HepG2 (cell line): ENCODE measurements around the gene CEBPA. TPM values are rescaled to one million over a fixed set of nuclear protein-coding genes. Genes with fewer than 3 reads are reported as not detected.

ENCODE experiments used
- ATAC-seq: fragments of 200-7000 bp; cut with Tn5 transposase; 3 replicates; pipeline ENCODE4 v1.9.1; 2020; ENCODE audit warnings: mild to moderate bottlenecking, moderate library complexity
- BruUV-seq: library from RNA; stranded (reverse); fragments of 400-500 nt; replicated peaks from 2 replicates; lab custom pipeline; 2021; lab: Mats Ljungman, UMichigan
- CTCF ChIA-PET: fragments of 300-600 bp; formaldehyde crosslinking; extraction: SDS; loops from one replicate; lab custom pipeline; 2021; ENCODE audit warnings: low total read pairs, inconsistent platforms, low intra/inter-chr PET ratio; lab: Yijun Ruan, JAX
- POLR2A ChIA-PET: fragments of 350-600 bp; sonication (Branson Sonifier 250); formaldehyde crosslinking; loops from one replicate; lab custom pipeline; 2020; ENCODE audit warnings: antibody characterized with exemption, inconsistent platforms; lab: Yijun Ruan, JAX
- DNase-seq: peaks from one replicate; pipeline ENCODE4 v3.0.0-alpha.2; 2015; ENCODE audit warnings: low spot score
- FAIRE-seq: peaks from 3 replicates; lab custom pipeline; 2011; peaks lifted over from hg19 to GRCh38; lab: Jason Lieb, UNC
- H2AFZ ChIP-seq: one replicate; pipeline ENCODE4 v1.6.1; 2011; ENCODE audit warnings: low read length, inconsistent platforms
- H3K27ac ChIP-seq: fragments of 300-600 bp; 3 replicates; pipeline ENCODE4 v1.8.0; 2011; ENCODE audit warnings: mixed run types, mild to moderate bottlenecking, mixed read lengths, low read length, inconsistent platforms; ENCODE audit not compliant: insufficient read depth; ENCODE audit errors: extremely low read length
- H3K27me3 ChIP-seq, 2 experiments: fragments of 200-600 bp in 1 of 2; 2 replicates in 1 of 2; 3 replicates in 1 of 2; pipeline versions ENCODE4 v1.6.0 to v1.8.0; 2011; ENCODE audit warnings: low read length in 2 of 2, mild to moderate bottlenecking in 2 of 2, moderate library complexity in 2 of 2, inconsistent platforms in 1 of 2; ENCODE audit not compliant: insufficient read depth in 2 of 2, control insufficient read depth in 1 of 2
- H3K36me3 ChIP-seq, 2 experiments: fragments of 200-600 bp in 1 of 2; replicated peaks in 1 of 2; 2 replicates in 1 of 2; 3 replicates in 1 of 2; pipeline versions ENCODE4 v1.5.1 to v1.8.0; 2011; ENCODE audit warnings: low read length in 2 of 2, inconsistent platforms in 1 of 2; ENCODE audit not compliant: insufficient read depth in 2 of 2, control insufficient read depth in 1 of 2
- H3K4me1 ChIP-seq: 2 replicates; pipeline ENCODE4 v1.5.1; 2012; ENCODE audit warnings: low read length, inconsistent platforms; ENCODE audit not compliant: insufficient read depth
- H3K4me2 ChIP-seq: 2 replicates; pipeline ENCODE4 v1.6.0; 2011; ENCODE audit warnings: low read depth, low read length, inconsistent platforms
- H3K4me3 ChIP-seq, 3 experiments: fragments of 200-600 bp in 1 of 3; sonication (generic), shearing (Covaris generic) in 1 of 3; replicated peaks in 1 of 3; 2 replicates each; pipeline ENCODE4 v1.5.1; 2011 to 2016; ENCODE audit warnings: low read length in 3 of 3, inconsistent platforms in 2 of 3, low read depth in 2 of 3, mild to moderate bottlenecking in 2 of 3, control low read depth in 1 of 3, mixed read lengths in 1 of 3; ENCODE audit not compliant: insufficient read depth in 1 of 3
- H3K79me2 ChIP-seq: one replicate; pipeline ENCODE4 v1.6.1; 2011; ENCODE audit warnings: low read length, inconsistent platforms; ENCODE audit not compliant: insufficient read depth
- H3K9ac ChIP-seq: 2 replicates; pipeline ENCODE4 v1.6.0; 2011; ENCODE audit warnings: mild to moderate bottlenecking, low read depth, low read length, inconsistent platforms; ENCODE audit not compliant: insufficient read depth
- H3K9me3 ChIP-seq: 2 replicates; pipeline ENCODE4 v1.5.1; 2012; ENCODE audit warnings: mild to moderate bottlenecking, low read length
- H4K20me1 ChIP-seq: 2 replicates; pipeline ENCODE4 v1.6.0; 2011; ENCODE audit warnings: inconsistent platforms, mild to moderate bottlenecking, low read length, moderate library complexity; ENCODE audit not compliant: insufficient read depth
- ELK4 ChIP-seq: sonication (generic); formaldehyde crosslinking; IDR thresholded peaks from 2 replicates; pipeline ENCODE4 v1.9.0; 2021; ENCODE audit warnings: missing genetic modification reagents, borderline replicate concordance
- HDAC2 ChIP-seq: sonication (generic); formaldehyde crosslinking; IDR thresholded peaks from 2 replicates; pipeline ENCODE4 v1.4.0; 2020; ENCODE audit warnings: missing genetic modification reagents
- KMT2B ChIP-seq: IDR thresholded peaks from 2 replicates; pipeline ENCODE4 v1.6.1; 2016; ENCODE audit warnings: missing genetic modification reagents, missing compliant biosample characterization
- MYC ChIP-seq: sonication (generic); formaldehyde crosslinking; IDR thresholded peaks from 2 replicates; pipeline ENCODE4 v1.9.0; 2021; ENCODE audit warnings: missing genetic modification reagents, borderline replicate concordance
- RORA ChIP-seq: sonication (generic); formaldehyde crosslinking; IDR thresholded peaks from 2 replicates; pipeline ENCODE4 v1.5.0; 2020; ENCODE audit warnings: mild to moderate bottlenecking, missing genetic modification reagents, moderate library complexity
- SALL1 ChIP-seq: sonication (generic); formaldehyde crosslinking; IDR thresholded peaks from 2 replicates; pipeline ENCODE4 v1.8.0; 2022; ENCODE audit warnings: mild to moderate bottlenecking, missing genetic modification reagents
- SYNCRIP ChIP-seq: fragments of 200-400 bp; formaldehyde crosslinking; IDR thresholded peaks from 2 replicates; pipeline ENCODE4 v1.6.1; 2018; ENCODE audit warnings: mild to moderate bottlenecking, low read depth, low read length; ENCODE audit not compliant: insufficient read depth
- TCF7L2 ChIP-seq: IDR thresholded peaks from 2 replicates; pipeline ENCODE4 v1.6.1; 2011; ENCODE audit warnings: mild to moderate bottlenecking, low read depth, low read length, moderate library complexity
- TFDP1 ChIP-seq: IDR thresholded peaks from 2 replicates; pipeline ENCODE4 v1.6.1; 2016; ENCODE audit warnings: missing compliant biosample characterization, missing genetic modification reagents, borderline replicate concordance
- ZNF276 ChIP-seq: sonication (generic); formaldehyde crosslinking; IDR thresholded peaks from 2 replicates; pipeline ENCODE4 v1.4.0; 2020; ENCODE audit warnings: mild to moderate bottlenecking, low read depth, missing genetic modification reagents
- ZNF563 ChIP-seq: sonication (generic); formaldehyde crosslinking; IDR thresholded peaks from 2 replicates; pipeline ENCODE4 v1.8.0; 2022; ENCODE audit warnings: mild to moderate bottlenecking, moderate library complexity, missing genetic modification reagents
- ZNF614 ChIP-seq: IDR thresholded peaks from 2 replicates; pipeline ENCODE4 v1.6.1; 2018; ENCODE audit warnings: missing biosample characterization, missing genetic modification reagents, inconsistent platforms, borderline replicate concordance
- ZNF644 ChIP-seq: IDR thresholded peaks from 2 replicates; pipeline ENCODE4 v1.6.1; 2016; ENCODE audit warnings: low read depth
- ZNF670 ChIP-seq: sonication (generic); formaldehyde crosslinking; IDR thresholded peaks from 2 replicates; pipeline ENCODE4 v1.8.0; 2022; ENCODE audit warnings: mild to moderate bottlenecking, missing genetic modification reagents, borderline replicate concordance
- ZNF713 ChIP-seq: sonication (generic); formaldehyde crosslinking; IDR thresholded peaks from 2 replicates; pipeline ENCODE4 v1.4.0; 2020; ENCODE audit warnings: mild to moderate bottlenecking, missing genetic modification reagents
- ZNF788 ChIP-seq: sonication (generic); formaldehyde crosslinking; IDR thresholded peaks from 2 replicates; pipeline ENCODE4 v1.5.0; 2020; ENCODE audit warnings: mild to moderate bottlenecking, missing genetic modification reagents, borderline replicate concordance
- WGBS: methylation state at CpG from one replicate; pipeline ENCODE4 v1.1.6; 2017; ENCODE audit warnings: low lambda C conversion rate; 5-methylcytosine and 5-hydroxymethylcytosine counted together
- in situ Hi-C: cut with HindIII; loops from 2 replicates; pipeline ENCODE4 v1.10.0; 2017; ENCODE audit warnings: low pct_unique_long_range_greater_than_20kb; ENCODE audit not compliant: extremely low pct_ligation_motif_present
- intact Hi-C: fragments of 100-400 bp; cut with micrococcal nuclease; formaldehyde crosslinking; loops from one replicate; pipeline ENCODE4 v1.10.0; 2022; ENCODE audit not compliant: unreplicated experiment
- polyA plus RNA-seq, 8 experiments: library from polyadenylated mRNA; depleted of rRNA in 3 of 8; stranded (reverse) in 7 of 8; unstranded in 1 of 8; fragments of >200 nt; fragmentation: Illumina TruSeq in 4 of 8; extraction: Trizol in 4 of 8; gene quantifications; 2 replicates each; pipeline versions ENCODE4 v1.2.1 to v1.2.3, GENCODE V29; 2011 to 2016; ENCODE audit warnings: low read depth in 4 of 8, missing spikeins in 1 of 8, mixed read lengths in 1 of 8; ENCODE audit not compliant: insufficient read depth in 1 of 8
- total RNA-seq, 5 experiments: library from RNA; depleted of rRNA; stranded (reverse); fragments of >200 nt; fragmentation: Illumina TruSeq; extraction: Trizol; gene quantifications; 2 replicates each; pipeline ENCODE4 v1.2.3, GENCODE V29; 2016; ENCODE audit warnings: low read depth in 1 of 5
- TF ChIP-seq, protein P1 (sequence below): sonication (generic); formaldehyde crosslinking; IDR thresholded peaks from 2 replicates; pipeline ENCODE4 v1.8.0; 2022; ENCODE audit warnings: missing genetic modification reagents, mild to moderate bottlenecking, moderate library complexity, borderline replicate concordance
- TF ChIP-seq, protein P2 (sequence below): sonication (generic); formaldehyde crosslinking; IDR thresholded peaks from 2 replicates; pipeline ENCODE4 v1.5.0; 2020; ENCODE audit warnings: missing genetic modification reagents, mild to moderate bottlenecking, borderline replicate concordance

CEBPA gene
- total and polyA plus RNA-seq, 2 of the 13 experiments (the other 11 are each of a cell fraction or from before 2014, with no cell fraction given): 24.8 to 103 TPM

- FAIRE-seq: no peak
- WGBS: 83% methylated on average over 1 of the region's 1 CpG
- CTCF ChIA-PET: no interaction called here
Observed at GRCh38 chr19:33288666-33289065, 13.7 kb downstream of the CEBPA start.

More at GRCh38 chr19:33288666-33289065, 13.7 kb downstream of the CEBPA start:
- no peaks in the 10 kb centered on the region for H4K20me1 ChIP-seq
- no peaks in the 10 kb centered on the region for H3K27me3 ChIP-seq
- H3K4me2 ChIP-seq: no peak overlapping the region
- BruUV-seq: no TSS peak
- ATAC-seq: no peak
- H2AFZ ChIP-seq: no peak overlapping the region
- no peak overlapping the region for H3K27ac ChIP-seq
- H3K9ac ChIP-seq: no peak overlapping the region
- peaks cover 6% of the 10 kb centered on the region; the same call in 1 of the 2 replicates for H3K9me3 ChIP-seq
- H3K4me1 ChIP-seq: peaks cover 89% of the 10 kb centered on the region
- no peaks in the 10 kb centered on the region for H3K79me2 ChIP-seq
- no peak overlapping the region for H3K4me3 ChIP-seq
- no peaks in the 10 kb centered on the region for H3K36me3 ChIP-seq
- in situ Hi-C loops: no loop called here
- intact Hi-C loops: no loop called here
- POLR2A ChIA-PET: interaction anchor here (1.6 to 3.1 kb wide), 2 partner anchors 10 to 14 kb away, joined by 3 to 11 read pairs; partner anchors contain the start of gene CEBPA
- no peak for DNase-seq
- TF ChIP-seq, protein P1, sequence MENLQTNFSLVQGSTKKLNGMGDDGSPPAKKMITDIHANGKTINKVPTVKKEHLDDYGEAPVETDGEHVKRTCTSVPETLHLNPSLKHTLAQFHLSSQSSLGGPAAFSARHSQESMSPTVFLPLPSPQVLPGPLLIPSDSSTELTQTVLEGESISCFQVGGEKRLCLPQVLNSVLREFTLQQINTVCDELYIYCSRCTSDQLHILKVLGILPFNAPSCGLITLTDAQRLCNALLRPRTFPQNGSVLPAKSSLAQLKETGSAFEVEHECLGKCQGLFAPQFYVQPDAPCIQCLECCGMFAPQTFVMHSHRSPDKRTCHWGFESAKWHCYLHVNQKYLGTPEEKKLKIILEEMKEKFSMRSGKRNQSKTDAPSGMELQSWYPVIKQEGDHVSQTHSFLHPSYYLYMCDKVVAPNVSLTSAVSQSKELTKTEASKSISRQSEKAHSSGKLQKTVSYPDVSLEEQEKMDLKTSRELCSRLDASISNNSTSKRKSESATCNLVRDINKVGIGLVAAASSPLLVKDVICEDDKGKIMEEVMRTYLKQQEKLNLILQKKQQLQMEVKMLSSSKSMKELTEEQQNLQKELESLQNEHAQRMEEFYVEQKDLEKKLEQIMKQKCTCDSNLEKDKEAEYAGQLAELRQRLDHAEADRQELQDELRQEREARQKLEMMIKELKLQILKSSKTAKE: no peak
- TF ChIP-seq RORA (CRISPR knock-in tag) (no peak), ZNF563 (CRISPR knock-in tag) (no peak), ZNF788 (CRISPR knock-in tag) (no peak), MYC (CRISPR knock-in tag) (no peak), ZNF713 (no peak), ZNF644 (CRISPR knock-in tag) (no peak), ZNF614 (CRISPR knock-in tag) (no peak), HDAC2 (CRISPR knock-in tag) (no peak), TCF7L2 (no peak), SYNCRIP (no peak), KMT2B (CRISPR knock-in tag) (no peak), TFDP1 (no peak), ELK4 (CRISPR knock-in tag) (no peak), ZNF276 (CRISPR knock-in tag) (no peak), ZNF670 (CRISPR knock-in tag) (no peak), SALL1 (CRISPR knock-in tag) (no peak)
- TF ChIP-seq, protein P2, sequence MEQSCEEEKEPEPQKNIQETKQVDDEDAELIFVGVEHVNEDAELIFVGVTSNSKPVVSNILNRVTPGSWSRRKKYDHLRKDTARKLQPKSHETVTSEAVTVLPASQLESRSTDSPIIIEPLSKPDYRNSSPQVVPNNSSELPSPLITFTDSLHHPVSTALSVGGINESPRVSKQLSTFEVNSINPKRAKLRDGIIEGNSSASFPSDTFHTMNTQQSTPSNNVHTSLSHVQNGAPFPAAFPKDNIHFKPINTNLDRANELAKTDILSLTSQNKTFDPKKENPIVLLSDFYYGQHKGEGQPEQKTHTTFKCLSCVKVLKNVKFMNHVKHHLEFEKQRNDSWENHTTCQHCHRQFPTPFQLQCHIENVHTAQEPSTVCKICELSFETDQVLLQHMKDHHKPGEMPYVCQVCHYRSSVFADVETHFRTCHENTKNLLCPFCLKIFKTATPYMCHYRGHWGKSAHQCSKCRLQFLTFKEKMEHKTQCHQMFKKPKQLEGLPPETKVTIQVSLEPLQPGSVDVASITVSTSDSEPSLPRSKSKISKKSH (CRISPR knock-in tag): no peak
